ENCODE data around the gene HIPK3.

- TF ChIP-seq POLR2AphosphoS5 (IDR thresholded peaks at IDR 0.05; ENCODE audit: low read depth, low read length) (no peak), TAF1 (IDR thresholded peaks at IDR 0.05; ENCODE audit: borderline replicate concordance, low read depth, low read length) (no peak), POLR2A (IDR thresholded peaks at IDR 0.05; ENCODE audit: low read depth, low read length) (no peak)
Observed at GRCh38 chr11:33339247-33339646, 82.1 kb downstream of the HIPK3 start.

Measured in GM12892 (cell line).